A673 (cell line): ENCODE data around the gene ASTN2.

Experiments
- CTCF ChIP-seq: fragments of 300-800, 200-600 bp; sonication (generic); conservative IDR thresholded peaks from 2 replicates; pipeline ENCODE4 v1.5.1; 2017; ENCODE audit warnings: low read depth, mild to moderate bottlenecking, antibody characterized with exemption, low read length, moderate library complexity, mixed read lengths
- EZH2 ChIP-seq: fragments of 200-600 bp; sonication (generic); IDR thresholded peaks from 2 replicates; pipeline ENCODE4 v1.6.1; 2017; ENCODE audit warnings: borderline replicate concordance, low read depth, mild to moderate bottlenecking, mixed read lengths, antibody characterized with exemption, low read length; ENCODE audit not compliant: poor library complexity, severe bottlenecking

- TF ChIP-seq CTCF (no peak), EZH2 (no peak)
These were observed 1032.8 kb downstream of the ASTN2 start for GRCh38 chr9:116382053-116382452.
